GM18519 (cell line): Measurements from ENCODE around the gene UBL4A.

Experiments
- ATAC-seq: cut with Tn5 transposase; IDR thresholded peaks from one replicate; pipeline ENCODE4 v1.9.1; 2021; ENCODE audit warnings: mild to moderate bottlenecking, moderate library complexity; ENCODE audit not compliant: unreplicated experiment, low FRiP score

Gene UBL4A

DNA sequence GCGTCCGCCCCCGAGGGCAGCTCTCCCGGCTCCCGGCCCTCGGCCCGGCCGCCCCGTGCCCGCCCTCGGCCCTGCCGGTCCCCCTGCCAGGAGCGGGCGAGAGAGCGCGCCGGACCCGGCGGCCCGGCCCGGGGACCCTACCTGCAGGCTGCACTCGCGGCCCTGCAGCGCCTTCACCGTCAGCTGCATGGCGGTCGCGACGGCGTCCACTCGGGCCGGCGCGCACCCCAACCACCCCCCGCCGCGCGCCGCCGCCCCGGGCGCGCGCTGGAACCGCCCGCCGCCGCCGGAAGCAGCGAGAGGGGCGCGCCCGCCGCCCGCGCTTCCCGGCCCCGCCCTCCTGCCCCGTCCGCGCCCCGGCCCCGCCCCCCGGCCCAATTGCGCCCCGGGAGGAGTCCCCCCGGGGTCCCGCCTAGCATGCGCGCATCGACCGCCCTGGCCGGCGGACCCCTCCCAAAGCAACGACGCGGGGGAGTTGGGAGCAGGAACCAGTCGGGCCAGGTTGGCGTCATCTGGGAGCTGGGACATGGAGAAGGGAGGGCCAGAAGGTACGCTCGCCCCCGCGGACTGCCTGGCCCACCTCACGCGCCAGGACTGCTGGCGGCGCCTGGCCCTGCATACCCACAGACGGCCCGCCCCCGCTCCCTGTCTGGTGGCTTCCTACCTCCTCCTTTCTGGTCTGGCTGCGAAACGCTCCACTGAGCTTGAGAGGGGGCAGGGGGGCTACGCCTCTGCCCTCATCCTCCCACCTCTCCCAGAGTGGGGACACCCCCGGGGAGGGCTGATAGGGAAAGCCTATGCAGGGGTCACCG, at the start of gene UBL4A:
UBL4A (minus strand) TSS at position 220 of the 812 bp plus-strand sequence; CDS start at position 189, 31 bp downstream.
- no peak for ATAC-seq

DNA sequence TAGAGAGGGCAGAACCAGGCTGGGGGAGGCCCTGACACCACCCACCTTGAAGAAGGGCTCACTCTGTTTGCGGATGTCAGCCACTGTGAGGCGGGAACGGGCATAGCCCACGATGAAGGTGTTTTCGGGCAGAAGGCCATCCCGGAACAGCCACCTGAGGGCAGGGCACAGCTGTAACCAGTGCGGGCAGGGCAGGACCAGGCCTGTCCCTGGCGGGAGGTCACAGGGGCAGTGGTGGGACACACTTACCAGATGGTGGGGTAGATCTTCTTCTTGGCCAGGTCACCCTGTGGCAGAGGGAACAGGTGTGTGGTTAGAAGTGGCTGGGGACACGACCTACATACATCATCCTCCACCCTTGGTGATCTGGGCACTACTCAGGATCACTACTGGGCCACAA, 49.5 kb upstream of the UBL4A start:
- ATAC-seq = no peak

DNA sequence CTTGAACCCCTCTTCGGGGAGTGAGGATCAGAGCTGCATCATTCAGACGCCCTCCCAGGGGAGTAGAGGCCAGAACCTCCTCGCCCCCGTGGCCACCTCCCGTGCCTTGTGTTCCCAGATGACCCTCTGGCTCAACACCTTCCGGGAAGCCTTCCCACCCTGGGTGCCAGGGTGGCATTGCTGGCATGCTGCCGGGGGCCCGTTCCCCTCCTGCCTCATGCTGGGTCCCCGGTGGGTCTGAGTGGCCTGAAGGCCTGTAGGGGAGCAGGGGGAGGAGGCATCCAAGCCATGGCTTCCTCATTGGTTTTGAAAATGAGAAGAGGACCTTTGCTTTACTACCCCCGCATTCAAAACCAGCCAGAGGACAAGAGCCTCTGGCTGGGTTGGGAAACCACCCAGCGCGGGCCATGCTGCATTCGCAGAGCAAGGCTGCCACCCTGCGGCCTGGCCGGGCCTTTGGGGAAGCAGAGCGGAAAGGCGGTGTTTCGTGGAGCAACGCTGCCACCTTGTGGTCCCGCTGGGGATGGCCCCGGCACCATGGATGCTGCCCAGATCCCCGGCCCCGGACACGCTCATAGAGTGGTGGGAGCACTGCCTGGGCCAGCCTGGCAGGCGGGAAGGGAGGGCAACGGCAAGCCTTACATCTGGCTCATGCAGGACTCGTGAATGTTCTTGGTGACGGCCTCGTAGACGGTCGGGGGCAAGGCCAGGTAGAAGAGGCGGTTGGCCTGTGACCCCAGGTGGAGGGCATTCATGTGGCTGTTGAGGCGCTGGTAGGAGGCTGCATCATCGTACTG, 48.3 kb upstream of the UBL4A start:
- peak; percentile 65 for ATAC-seq

DNA sequence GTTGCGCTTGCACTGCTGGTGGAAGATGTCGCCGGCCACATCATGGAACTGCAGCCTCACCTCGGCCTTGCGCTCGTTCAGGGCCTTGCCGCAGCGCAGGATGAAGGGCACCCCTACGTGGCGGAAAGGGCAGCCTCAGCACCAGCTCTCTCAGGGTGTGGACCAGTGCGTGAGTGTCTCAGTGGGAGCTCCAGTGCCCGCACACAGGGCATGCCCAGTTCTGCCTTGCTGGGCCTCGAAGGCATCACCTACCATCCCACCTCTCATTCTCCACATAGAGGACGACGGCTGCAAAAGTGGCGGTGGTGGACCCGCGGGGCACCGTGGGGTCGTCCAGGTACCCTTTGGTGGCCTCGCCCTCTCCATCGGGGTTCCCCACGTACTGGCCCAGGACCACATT, 46.3 kb upstream of the UBL4A start:
- no peak for ATAC-seq

DNA sequence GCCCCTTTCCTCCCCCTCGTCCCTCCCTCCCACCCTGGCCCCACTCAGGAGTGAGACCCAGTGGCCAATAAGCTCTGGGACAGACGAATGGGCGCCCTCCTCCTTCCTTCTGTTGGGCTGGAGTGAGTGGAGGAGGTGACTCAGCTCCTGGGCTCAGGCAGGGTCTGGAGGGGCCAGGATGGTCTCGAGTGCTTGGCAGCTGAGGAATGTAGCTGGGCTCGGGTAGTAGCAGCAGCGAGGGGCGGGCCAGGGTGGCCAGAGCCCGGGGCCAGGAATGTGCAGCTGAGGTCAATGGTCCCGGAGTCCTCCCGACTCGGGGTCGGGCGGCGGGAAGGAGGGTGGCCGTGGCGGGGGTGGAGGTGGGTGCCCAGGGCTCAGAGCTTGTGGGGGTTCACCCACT, 45.2 kb upstream of the UBL4A start:
- no peak for ATAC-seq

DNA sequence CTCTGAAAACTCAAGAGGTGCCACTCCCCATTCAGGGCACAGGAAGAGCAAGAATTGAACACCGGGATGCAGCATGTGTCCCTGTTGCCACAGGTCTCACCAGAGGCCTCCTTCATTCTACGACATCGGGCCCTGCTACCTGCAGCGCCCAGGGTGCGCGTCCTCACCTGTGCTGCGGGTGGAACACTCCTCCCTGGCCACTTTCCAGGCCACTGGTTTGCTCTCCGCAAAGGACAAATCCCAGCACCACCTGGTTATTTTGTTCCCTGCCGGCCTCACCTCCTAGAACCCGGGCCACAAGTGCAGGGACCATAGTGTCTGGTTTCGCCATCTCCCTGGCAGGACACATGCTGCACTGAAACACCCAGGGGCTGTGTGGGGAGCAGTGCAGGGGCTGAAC, 43.9 kb upstream of the UBL4A start:
- no peak for ATAC-seq

DNA sequence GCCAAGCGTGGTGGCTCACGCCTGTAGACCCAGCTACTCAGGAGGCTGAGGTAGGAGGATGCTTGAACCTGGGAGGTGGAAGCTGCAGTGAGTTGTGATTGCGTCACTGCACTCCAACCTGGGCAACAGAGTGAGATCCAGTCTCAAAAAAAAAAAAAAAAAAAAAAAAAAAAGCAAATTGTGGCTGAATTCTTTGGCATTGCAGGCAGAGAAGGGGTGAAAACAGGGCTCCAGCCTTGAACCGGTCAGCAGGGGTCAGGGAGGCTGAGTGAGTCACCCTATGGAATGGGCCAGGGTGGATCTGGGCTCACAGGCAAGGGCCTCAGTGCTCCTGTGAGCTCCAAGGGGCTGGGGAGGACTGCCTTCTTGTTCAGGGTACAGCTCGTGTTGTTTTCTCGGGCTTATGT, 42.8 kb upstream of the UBL4A start:
- ATAC-seq = no peak

DNA sequence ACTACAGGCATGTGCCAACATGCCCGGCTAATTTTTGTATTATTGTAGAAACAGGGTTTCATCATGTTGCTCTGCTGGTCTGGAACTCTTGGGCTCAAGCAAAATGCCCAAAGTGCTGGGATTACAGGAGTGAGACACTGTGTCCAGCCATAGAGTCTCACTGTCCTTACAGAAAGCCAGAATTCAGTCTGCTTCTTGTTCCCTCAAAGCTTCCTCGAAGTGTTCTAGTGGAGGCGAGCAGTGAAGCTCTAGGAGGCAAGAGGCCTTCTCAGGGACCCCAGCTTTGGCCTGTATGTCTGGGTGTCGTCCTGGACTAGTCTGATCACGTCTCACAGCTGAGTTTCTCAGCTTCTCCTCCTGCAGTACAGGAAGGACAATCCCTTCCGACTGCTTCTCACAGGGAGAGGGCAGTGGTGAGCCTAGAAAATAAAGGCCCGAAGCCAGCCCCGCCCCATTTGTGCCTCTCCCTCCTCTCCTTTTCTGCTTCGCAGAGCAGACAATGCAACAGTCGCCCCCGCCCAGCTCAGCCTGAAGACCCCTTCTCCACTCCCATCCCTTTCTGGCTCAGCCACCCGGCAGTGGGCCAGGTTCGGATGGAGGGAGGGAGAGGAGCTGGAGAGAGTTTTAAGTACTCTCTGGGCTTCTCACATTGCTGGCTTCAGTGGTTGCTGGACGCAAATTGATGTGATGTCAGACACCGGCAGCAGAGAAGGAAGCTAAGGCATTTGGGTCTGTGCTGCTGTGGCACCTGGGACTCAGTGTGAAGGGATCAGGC, 40.7 kb upstream of the UBL4A start:
- ATAC-seq = no peak

DNA sequence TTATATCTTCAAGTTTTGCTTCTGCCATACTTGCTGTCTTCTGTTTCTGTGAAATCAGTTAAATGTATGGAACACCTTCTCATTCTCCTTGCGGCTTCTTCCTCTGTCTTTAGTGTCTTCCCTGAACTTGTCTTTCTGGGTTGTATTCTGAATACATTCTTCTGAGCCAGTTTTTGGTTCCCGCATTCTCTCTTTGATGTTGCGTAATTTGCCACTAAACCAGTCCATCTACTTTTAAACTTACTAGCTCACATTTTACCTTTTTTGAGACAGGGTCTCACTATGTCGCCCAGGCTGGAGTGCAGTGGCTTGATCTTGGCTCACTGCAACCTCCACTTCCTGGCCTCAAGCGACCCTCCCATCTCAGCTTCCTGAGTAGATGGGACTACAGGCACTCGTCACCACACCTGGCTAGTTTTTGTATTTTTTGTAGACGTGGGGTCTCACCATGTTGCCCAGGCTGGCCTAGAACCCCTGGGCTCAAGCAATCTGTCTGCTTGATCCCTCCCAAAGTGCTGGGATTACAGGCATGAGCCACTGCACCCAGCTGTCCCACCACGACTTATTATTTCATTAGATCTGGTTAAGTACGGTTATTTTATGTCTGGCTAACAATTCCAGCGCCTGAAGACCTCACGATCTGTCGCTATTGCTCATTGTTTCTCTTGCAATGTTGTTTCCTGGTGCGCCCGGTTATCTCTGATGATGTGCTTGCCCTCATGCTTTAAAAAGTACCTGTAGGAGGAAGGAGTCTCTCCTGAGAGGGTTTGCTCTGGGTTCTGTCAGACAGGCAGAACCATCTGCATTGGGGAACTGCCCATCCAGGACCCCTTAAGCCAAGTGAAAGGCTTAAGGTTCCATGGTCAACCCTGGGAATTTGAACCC, 39.4 kb upstream of the UBL4A start:
- ATAC-seq = no peak

DNA sequence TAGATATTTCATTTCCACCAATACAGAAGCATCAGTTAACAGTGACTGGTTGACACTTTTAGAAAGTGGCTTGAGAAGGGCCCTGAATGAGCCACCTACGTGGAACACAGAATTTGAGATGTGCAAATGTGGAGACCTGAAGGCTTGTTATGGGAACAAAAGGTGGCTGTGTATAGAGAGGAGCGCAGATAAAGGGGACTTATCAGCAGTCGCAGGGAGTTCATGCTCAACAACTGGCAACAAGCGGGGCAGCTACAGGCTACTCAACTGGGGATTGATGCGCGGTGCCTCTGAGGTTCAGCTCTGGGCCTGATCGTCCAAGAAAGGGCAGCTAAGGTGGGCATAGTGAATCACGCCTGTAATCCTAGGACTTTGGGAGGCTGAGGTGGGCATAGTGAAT, 33.0 kb upstream of the UBL4A start:
- no peak for ATAC-seq

DNA sequence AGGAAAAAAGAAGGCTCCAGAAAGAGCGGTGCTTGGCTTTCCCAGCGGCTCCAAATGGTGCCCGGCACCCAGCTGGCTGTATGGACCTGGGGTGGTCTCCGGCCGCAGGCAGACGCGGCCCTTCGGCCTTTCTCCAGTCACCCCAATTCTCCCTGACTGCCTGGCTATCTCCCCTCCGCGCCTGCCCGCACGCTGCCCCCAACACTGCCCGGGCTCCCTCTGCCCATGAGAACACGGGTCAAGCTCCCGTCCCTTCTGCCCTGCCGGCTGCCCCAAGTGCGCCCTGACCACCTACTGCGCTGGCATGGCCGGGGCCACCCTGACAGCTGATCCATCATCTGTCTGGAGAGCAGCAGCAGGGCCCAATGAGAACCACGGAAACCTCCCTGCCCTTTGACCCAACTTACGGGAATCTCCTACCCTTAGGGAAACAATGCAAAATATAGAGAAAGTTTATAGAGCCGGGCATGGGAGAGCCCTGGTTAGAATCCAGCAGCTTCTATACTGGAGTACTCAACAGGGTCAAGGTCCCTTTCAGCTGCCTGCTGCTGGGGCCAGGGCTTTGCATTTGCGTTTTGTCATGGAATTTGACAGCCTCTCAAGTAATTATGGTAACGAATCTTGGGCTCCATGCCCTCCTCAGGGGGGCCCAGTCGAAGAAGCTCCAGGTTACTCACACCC, 30.8 kb upstream of the UBL4A start:
- no peak for ATAC-seq

DNA sequence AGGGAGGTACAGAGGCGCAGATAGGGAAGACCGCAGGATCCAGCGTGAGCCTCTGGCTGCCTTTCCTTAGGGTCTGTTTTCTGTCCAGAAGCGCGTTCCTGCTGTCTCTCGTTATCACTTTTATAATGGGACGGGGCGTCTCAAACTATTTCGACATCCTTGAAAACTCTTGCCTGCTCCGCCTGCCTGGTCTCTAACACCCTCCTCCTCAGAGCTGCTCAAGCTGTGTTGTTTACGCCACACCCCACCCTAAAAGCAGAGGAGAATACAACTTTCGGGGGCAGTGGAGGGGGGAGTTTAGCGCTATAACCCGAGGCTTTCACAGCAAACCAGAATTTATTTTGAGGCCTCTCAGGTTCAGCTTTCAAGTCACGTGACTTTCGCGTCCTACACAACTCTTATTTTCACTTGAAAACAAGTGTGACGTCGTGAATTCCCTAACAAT, 30.3 kb upstream of the UBL4A start:
- no peak for ATAC-seq

DNA sequence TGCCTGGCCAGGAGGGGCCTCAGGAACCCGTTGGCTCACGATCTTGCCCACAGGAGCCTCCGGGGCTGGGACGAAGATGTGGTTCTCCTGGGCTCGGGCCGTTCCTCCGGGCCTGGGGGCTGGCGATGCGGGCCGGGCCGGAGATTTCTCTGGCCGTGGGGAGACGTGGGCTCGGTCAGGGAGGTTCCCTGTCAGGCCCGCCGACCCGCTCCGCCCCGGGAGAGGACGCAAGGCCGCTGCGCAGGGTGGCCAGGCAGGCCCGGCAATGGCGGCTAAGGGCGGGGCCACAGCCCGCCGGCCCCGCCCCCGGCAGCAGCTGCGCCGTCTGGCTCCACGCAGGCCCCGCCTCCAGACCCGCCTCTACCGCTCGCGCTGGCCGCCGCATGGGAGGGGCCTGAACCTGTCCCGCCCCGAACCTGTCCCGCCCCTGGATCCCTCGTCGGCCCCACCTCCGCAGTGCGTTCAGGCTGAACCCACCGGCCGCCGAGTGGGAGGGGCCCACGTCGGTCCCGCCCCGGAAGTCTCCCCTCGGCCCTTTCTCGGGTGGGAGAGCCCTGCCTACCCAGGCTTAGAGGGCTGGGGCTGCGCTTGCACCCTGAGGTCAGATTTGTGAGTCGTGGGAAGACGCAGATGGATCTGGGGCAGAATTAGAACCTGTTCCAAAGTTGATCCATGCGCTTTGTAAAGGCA, 29.7 kb upstream of the UBL4A start, which contains the start of gene FAM3A:
FAM3A (minus strand) TSS at position 267 of the 690 bp plus-strand sequence. CDS start 460 bp downstream, outside the sequence.
- ATAC-seq = peak; percentile 82

DNA sequence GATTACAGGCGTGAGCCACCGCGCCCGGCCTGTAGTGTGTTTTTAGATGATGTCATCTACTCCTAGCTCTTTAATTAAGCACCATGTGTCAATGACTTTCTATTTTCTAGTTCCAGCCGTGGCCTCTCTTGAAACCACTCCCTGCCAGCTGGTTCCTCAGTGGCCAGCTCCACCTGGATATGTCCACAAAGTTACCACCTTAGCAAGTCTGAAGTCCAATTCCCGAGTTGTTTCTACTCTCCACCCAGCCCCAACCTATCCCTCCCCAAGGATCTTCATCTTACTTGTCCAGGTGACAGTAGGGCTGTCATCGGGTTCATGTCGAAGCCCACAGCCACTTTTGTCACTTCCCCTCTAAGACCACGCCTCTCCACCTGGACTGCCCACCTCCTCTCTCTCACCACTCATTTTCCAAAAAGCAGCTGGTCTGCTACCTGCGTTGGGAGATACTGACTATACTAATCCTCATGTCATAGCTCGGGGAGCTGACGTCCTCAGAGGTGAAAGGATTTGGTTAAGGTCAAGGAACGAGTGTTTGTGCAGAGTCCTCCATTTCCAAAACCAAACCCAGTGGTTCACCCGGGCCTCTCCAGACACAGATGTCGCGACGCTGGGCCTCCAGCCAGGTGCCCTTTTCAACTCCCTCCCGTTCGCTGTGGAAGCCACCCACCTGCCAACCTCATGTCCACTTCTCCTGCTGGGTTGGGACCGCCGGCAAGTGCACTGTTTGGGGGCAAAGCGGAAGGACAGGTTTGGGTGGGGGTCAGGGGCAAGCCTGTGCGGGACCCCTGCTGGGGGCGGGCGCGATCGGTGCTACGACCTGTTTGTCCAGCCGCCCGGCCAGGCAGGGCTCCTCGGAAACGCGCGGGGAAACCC, 28.9 kb upstream of the UBL4A start:
- no peak for ATAC-seq

DNA sequence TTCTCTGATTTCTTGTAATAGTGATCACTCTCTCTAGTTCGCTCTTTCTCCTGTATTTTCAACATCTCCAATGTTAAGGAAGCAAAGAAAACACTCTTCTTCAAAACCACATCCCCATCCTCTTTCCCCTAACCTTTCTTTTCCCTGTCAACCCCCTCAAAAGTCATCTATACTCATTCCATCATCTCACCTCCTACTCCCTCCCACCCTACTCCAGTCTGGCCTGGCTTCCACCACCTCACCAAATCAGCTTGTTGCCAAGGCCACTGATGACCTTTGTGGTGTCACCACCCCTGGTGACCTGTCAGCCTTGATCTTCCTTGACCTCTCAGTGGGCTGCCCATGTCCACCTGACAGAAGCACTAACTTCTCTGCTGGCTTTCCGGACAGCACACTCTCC, 27.3 kb upstream of the UBL4A start:
- ATAC-seq = no peak

DNA sequence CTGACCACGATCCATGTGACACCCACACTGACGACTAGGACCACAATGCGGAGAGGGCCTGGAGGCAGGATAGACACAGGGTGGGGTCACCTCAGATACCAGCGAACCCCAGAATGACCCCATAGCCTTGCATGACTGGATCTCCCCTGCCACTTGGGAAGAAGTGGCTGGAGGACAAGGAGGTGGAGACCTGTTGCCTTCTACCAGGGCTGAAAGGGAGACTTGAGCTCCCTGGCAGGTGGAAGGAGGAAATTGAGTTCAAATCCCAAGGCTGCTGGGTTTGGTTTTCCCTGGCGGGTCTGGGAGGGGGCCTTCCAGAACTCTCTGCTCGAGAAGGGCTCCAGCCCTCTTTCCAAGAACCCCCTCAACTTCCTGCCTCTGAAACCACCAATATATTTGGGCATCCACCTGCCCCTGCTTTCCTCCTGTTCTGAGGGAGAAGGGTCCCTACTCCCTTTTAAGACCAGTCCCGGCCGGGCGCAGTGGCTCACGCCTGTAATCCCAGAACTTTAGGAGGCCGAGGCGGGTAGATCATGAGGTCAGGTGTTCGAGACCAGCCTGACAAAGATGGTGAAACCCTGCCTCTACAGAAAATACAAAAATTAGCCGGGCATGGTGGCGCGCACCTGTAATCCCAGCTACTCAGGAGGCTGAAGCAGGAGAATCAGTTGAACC, 26.6 kb upstream of the UBL4A start:
- no peak for ATAC-seq

DNA sequence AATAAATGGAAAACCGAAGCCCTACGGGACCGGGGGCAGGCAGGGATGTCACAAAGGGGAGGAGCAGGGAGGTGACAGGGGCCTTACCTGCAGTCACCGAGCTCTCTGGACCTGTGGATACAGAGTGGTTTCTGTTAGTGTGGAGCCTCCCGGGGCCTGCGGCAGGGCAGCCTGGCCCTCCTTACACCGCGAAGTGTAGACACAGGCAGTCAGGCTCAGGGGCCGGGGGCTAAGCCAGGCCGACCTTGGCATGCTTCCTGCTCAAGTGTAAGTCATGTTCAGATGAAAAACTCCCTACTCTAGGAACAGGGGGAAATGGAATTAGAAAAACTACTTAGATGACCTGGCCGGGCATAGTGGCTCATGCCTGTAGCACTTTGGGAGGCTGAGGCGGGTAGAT, 25.3 kb upstream of the UBL4A start:
- ATAC-seq = no peak
